Ovary (tissue), 10 donors: ENCODE data around the gene NFYB. TPM values are rescaled to one million over a fixed set of nuclear protein-coding genes. Genes with fewer than 3 reads are reported as not detected.
A peak's percentile ranks its signal among the peaks of the same experiment; 100 is the strongest.

Source experiments
- DNase-seq, 5 donors: peaks; one replicate each; pipeline ENCODE4 v3.0.0-alpha.2; 2019 to 2020
- H3K27ac ChIP-seq, 2 donors: fragments of 200-600 bp; one replicate each; pipeline versions ENCODE4 v1.5.1 to v1.8.0; 2019 to 2022
- H3K27me3 ChIP-seq: fragments of 200-600 bp; one replicate; pipeline ENCODE4 v1.8.0; 2022
- H3K36me3 ChIP-seq: fragments of 200-600 bp; sonication (generic); one replicate; pipeline ENCODE4 v1.5.1; 2019
- H3K4me1 ChIP-seq: one replicate; pipeline ENCODE4 v1.8.1; 2013; ENCODE audit warnings: mild to moderate bottlenecking, moderate library complexity; ENCODE audit not compliant: insufficient read depth
- H3K4me3 ChIP-seq: fragments of 200-600 bp; sonication (generic); one replicate; pipeline ENCODE4 v1.5.1; 2017
- H3K9me3 ChIP-seq, 2 donors: fragments of 200-600 bp in 1 of 2; sonication (generic) in 1 of 2; one replicate each; pipeline versions ENCODE4 v1.5.1 to v1.8.1; 2013 to 2019; ENCODE audit warnings: mild to moderate bottlenecking in 1 of 2, moderate library complexity in 1 of 2
- EP300 ChIP-seq: sonication (generic); formaldehyde crosslinking; IDR thresholded peaks from one replicate; pipeline ENCODE4 v1.6.1; 2017; ENCODE audit warnings: antibody characterized with exemption
- POLR2A ChIP-seq: fragments of 450-650 bp; IDR thresholded peaks from one replicate; pipeline ENCODE4 v1.6.1; 2017; ENCODE audit warnings: antibody characterized with exemption, mild to moderate bottlenecking, moderate library complexity
- WGBS, 3 donors: extraction: QIAGEN DNeasy Blood & Tissue Kit in 1 of 3; methylation state at CpG; one replicate each; pipeline versions ENCODE4 v1.1.5 to v1.1.7; 2013 to 2017; 5-methylcytosine and 5-hydroxymethylcytosine counted together
- intact Hi-C, 4 donors: fragments of 100-400 bp; cut with DNase I; formaldehyde crosslinking; loops; one replicate each; pipeline versions ENCODE4 v1.11.0 to v1.15.1; 2022 to 2023
- long read RNA-seq, 3 donors: library from polyadenylated mRNA in 2 of 3; unstranded in 2 of 3; transcript quantifications; one replicate each; pipeline ENCODE4 v2.0.0 and lab custom pipeline, GENCODE V29; 2021 to 2026
- polyA plus RNA-seq, 2 donors: library from polyadenylated mRNA; stranded (reverse); fragments of 200-250 nt in 1 of 2; fragments of 350-450 nt in 1 of 2; fragmentation: Illumina TruSeq in 1 of 2; extraction: RNeasy Lipid Tissue Mini Kit (QIAGEN cat#74804) in 1 of 2; gene quantifications; one replicate each; pipeline ENCODE4 v1.2.3, GENCODE V29; 2013 to 2014
- total RNA-seq, 7 donors: library from RNA; depleted of rRNA in 2 of 7; stranded (reverse); fragments of >200 nt in 2 of 7; fragmentation: NEBNext Ultra II Directional in 3 of 7; extraction: Animal tissue kit (Norgen Biotek cat#: 25700) in 3 of 7; gene quantifications; one replicate each; pipeline versions ENCODE4 v1.1.0 to v1.2.4, GENCODE V29; 2016 to 2023
- TF ChIP-seq, protein P1 (sequence below), 3 donors: fragments of 450-650 bp in 2 of 3; fragments of 200-600 bp in 1 of 3; IDR thresholded peaks; one replicate each; pipeline versions ENCODE4 v1.5.1 to v1.8.0; 2016 to 2022; ENCODE audit warnings: antibody characterized with exemption in 3 of 3, mild to moderate bottlenecking in 1 of 3
- donor health status: DM: no; HTN: no; CAD: no; lungs with moderate emphysema.
- donor health status: DM: no; HTN: no; CAD: no.
- donor health status: Bipolar disorder and iron deficiency.
- donor health status: DM: yes; HTN: yes; CAD: no.
- donor health status: DM: no; HTN: no; CAD: no.
- donor health status: DM: yes; HTN: yes; CAD: no.

Gene NFYB
- total RNA-seq (10 to 100 TPM; 23.7 to 38.7 (median 29.5) TPM), polyA plus RNA-seq (10 to 100 TPM; 25.4 to 39.1 TPM)
- long read RNA-seq, donor 1, transcript NFYB-201 (8 exons, 3,512 nt) = major isoform, 47 of 66 reads
- long read RNA-seq, donor 1, partial matches to known transcripts = 3 of 66 reads
- long read RNA-seq, donor 1, other reads (novel, unspliced or antisense) = 16 of 66 reads
- long read RNA-seq, donor 2, transcript NFYB-201 (8 exons, 3,512 nt) = major isoform, 19 of 28 reads
- long read RNA-seq, donor 2, transcript NFYB-205 (8 exons, 1,727 nt) = minor isoform, 9 of 28 reads
- long read RNA-seq, donor 2, partial matches to known transcripts = 0 of 28 reads
- long read RNA-seq, donor 2, other reads (novel, unspliced or antisense) = 0 of 28 reads
- long read RNA-seq, donor 3, transcript NFYB-205 (8 exons, 1,727 nt) = major isoform, 37 of 95 reads
- long read RNA-seq, donor 3, transcript NFYB-201 (8 exons, 3,512 nt) = minor isoform, 23 of 95 reads
- long read RNA-seq, donor 3, partial matches to known transcripts = 6 of 95 reads
- long read RNA-seq, donor 3, other reads (novel, unspliced or antisense) = 29 of 95 reads

DNA sequence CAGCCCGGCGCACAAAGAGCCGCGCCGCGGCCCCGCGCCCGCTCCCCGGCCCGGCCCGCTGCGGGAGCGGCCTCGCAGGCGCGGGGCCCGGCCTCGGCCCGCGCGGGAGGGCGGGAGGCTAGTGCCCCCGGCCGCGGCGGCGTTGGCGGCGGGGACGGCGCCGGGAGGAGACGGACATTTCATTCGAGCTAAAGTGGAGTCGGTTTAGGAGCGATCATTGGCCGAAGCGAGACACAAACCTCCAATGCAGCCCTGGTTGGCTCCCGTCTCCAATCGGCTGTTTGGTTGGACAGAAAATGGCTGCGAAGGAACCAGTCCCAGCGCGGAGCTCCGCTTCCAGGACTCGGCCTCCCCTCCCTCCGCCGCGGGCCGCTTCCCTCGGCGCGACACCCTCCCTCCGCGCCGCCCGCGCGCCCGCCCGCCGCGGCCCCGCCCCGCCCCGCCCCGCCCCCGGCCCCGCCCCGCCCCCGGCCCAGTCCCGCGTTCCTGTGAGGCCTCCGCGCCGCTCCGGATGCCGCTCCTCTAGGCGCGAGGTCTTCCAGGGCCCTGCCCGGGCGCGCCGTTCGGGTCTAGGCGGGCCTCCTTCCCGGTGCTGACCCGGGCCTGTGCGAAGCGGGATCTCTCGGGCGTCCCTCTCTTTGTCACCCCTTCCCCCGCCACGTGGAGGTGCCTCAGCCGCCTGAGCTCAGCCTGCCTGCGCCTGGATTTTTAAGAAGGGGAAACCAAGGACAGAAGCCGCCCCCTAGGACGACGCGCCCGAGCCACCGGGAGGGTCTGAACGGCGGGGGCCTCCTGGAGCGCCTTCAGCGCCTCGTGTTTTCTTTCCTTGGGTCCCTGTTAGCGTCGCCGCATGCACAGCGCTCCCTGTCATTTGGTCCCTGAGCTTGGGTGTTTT, at the start of gene NFYB:
Gene NFYB (minus strand): TSS at position 309 of the 895 bp plus-strand sequence. CDS start 2,757 bp downstream, outside the sequence.
- Histone ChIP-seq H3K27me3 (no peaks in the 10 kb centered on the region), H3K9me3 (no peaks in the 10 kb centered on the region), H3K4me3 (peak within 1 kb of the TSS; percentile 72), H3K36me3 (no peaks in the 10 kb centered on the region), H3K27ac (peak within 1 kb of the TSS; percentile 65 to 90), H3K4me1 (peaks cover 6% of the 10 kb centered on the region)
- WGBS, 3 donors = 3 to 6% (median 6%) methylated on average over 46 to 108 of the region's 111 CpGs
- intact Hi-C loops = no loop called here
- TF ChIP-seq EP300 (no peak), POLR2A (peak; percentile 65)
- TF ChIP-seq, protein P1, sequence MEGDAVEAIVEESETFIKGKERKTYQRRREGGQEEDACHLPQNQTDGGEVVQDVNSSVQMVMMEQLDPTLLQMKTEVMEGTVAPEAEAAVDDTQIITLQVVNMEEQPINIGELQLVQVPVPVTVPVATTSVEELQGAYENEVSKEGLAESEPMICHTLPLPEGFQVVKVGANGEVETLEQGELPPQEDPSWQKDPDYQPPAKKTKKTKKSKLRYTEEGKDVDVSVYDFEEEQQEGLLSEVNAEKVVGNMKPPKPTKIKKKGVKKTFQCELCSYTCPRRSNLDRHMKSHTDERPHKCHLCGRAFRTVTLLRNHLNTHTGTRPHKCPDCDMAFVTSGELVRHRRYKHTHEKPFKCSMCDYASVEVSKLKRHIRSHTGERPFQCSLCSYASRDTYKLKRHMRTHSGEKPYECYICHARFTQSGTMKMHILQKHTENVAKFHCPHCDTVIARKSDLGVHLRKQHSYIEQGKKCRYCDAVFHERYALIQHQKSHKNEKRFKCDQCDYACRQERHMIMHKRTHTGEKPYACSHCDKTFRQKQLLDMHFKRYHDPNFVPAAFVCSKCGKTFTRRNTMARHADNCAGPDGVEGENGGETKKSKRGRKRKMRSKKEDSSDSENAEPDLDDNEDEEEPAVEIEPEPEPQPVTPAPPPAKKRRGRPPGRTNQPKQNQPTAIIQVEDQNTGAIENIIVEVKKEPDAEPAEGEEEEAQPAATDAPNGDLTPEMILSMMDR (IDR thresholded peaks at IDR 0.05) = no peak
- peak; percentile 92 to 95 (median 94) for DNase-seq

DNA sequence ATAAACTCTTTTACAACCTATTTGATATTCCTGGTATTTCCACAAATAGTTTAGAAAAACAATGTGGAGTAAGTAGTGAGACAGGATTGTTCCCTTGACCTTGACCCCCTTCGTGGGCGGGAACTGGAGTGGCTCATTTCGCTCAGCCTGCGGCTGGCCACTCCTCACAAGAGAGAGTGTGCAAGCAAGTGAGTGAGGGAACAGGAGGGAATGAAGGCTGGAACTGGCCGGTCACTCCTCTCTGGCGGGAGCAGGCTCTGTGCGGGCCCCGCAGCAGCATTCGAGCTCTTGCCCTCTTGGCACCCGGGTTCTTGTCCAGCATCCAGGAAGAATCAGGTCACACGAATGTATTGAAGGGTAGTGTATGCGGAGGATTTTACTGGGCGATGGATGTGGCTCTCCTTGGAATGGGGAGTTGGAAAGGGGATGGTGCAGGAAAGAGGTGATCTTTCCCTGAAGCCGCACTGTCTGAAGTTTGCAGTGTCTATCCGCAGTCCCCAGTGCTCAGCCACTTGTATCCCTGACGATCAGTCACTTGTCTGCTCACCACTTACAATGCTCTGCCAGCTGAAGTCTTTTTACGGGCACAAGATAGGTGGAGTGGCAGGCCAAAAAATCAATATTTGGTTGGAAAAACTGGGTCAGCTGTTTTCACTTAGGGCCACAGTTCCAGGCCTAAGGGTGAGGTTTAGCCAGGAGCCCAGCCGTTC, 49.6 kb upstream of the NFYB start:
- Histone ChIP-seq H3K4me3 (no peak overlapping the region), H3K27me3 (no peaks in the 10 kb centered on the region), H3K9me3 (peaks cover 0 to 5% of the 10 kb centered on the region in 2 donors), H3K36me3 (no peaks in the 10 kb centered on the region), H3K4me1 (peaks cover 2% of the 10 kb centered on the region), H3K27ac (no peak overlapping the region)
- 82 to 90% (median 84%) methylated on average over 18 of the region's 18 CpGs for WGBS, 3 donors
- intact Hi-C loops = no loop called here
- no peak for TF ChIP-seq POLR2A
- no peak for TF ChIP-seq EP300
- TF ChIP-seq, protein P1 (IDR thresholded peaks at IDR 0.05) = no peak
- DNase-seq = peak in 1 of 5 donors; percentile 26

DNA sequence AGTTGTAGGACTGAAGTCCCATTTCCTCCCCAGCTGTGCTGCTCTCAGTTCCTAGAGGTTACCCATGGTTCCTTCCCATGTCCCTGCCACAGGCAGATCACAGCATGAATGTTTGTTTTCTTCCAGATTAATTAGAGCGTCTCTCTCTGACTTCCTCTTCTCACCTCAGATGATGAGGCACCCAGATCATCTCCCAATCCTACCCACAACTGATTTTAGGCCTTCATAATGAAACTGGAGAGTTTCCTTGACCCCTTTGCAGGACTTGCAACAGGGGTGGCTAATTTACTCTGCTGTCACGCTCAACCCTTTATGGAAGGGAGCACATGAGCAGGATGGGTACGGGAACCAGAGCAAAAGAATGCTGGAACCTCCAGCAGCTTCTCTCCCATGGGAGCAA, 45.4 kb upstream of the NFYB start:
- Histone ChIP-seq H3K9me3 (peaks cover 0 to 5% of the 10 kb centered on the region in 2 donors), H3K36me3 (no peaks in the 10 kb centered on the region), H3K4me1 (peaks cover 2% of the 10 kb centered on the region), H3K27ac (no peak overlapping the region), H3K27me3 (no peaks in the 10 kb centered on the region), H3K4me3 (no peak overlapping the region)
- no peak for TF ChIP-seq EP300
- TF ChIP-seq, protein P1 (IDR thresholded peaks at IDR 0.05) = no peak
- no peak for TF ChIP-seq POLR2A
- 95 to 98% (median 95%) methylated on average over 3 of the region's 3 CpGs for WGBS, 3 donors
- no peak for DNase-seq
- intact Hi-C loops = no loop called here
